GM19238 (cell line): ENCODE data around the gene CHGA.
A peak's percentile ranks its signal among the peaks of the same experiment; 100 is the strongest.

Source experiments
- DNase-seq: peaks from one replicate; pipeline ENCODE4 v3.0.0; 2011; ENCODE audit warnings: low spot score; ENCODE audit not compliant: insufficient read length

CHGA gene

DNA sequence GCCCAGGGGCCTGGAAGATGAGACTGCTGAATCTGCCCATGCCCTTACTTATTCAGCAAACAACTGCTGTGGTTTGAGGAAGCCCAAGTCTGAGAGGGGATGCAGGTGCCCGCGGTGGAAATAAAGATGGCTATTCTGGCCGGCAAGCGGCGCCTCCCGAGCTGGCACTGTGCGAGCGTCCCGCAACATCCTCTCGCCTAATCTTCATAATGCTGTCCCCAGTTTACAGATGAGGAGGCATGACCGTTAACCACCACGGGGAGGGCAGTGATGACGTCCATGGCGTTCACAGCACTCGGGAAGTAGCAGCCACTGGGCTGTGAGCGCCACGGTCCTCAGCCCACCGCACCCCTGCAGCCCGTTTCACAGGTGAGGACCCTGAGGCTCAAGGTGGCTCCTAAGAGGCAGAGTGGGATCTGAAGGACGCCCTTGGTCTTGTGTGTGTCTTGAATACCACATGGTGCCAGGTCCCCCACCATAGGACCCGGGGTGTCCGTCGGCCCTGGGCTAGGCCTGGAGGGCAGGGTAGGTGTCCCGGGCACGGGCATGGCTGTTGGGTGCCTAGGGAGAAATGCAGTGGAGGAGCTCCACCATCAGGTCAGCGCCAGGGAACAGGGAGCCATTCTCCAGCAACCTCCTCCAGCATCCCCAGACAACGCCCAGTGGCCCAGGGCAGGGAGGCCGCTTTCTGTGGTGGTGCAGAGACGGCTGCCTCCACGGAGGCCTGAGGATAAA is 20.2 kb downstream of the CHGA start:
- DNase-seq = no peak

GRCh38 chr14:92943855-92944570 is 21.1 kb downstream of the CHGA start:
- DNase-seq = no peak

DNA sequence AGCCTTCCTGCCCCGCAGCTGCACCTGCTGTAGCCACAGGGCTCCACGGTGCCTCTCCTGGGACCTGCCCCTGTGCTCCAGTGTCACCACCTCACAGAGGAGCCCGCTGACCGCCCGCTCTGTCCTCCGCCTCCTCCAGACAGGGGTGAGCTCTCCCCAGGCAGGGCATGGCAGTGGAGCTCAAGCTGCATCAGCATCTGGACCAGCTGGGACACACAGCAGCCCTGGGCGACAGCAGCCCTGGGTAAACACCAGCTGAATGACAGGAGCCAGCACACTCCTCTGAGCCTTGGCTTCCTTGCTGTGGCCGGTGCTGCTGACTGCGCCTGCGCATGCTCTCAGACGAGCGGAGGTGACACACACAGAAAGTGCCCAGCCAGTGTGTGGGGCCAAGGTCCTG is 22.0 kb downstream of the CHGA start:
- DNase-seq = no peak

GRCh38 chr14:92945544-92945943 is 22.6 kb downstream of the CHGA start:
- no peak for DNase-seq

GRCh38 chr14:92945959-92946846 is 23.3 kb downstream of the CHGA start:
- DNase-seq = no peak

DNA sequence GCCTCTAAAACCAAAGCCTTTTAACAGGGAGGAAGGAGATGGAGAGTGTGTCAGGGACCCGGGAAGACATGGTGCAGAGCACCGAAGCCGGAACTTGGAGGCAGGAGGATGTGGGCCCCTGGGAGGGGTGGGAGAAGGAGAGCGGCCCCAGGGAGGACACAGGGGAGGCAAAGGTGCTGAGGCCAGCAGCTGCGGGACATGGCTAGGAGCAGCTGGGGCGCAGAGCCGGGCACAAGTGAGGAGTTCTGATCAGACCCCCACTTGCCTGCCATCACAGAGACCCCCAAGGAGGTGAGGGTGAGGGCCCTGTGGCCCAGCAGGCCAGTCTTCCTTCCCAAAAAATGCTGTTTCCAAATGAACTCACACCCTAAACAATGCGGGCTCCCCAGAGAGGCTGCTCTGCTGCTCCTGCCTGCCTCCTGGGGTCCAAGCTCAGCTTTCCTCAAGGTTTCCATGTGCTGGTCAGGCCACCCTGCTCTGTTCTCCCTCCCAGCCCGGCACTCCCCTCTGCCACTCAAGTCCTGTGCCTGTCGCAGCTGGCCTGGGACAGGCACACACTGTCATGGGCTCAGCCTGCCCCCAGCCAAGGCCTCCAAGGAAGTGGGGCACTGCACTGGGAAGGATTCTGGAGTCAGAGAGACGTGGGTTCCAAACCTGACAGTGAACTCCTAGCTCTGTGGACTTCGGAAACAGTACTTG is 24.0 kb downstream of the CHGA start:
- DNase-seq = no peak

DNA sequence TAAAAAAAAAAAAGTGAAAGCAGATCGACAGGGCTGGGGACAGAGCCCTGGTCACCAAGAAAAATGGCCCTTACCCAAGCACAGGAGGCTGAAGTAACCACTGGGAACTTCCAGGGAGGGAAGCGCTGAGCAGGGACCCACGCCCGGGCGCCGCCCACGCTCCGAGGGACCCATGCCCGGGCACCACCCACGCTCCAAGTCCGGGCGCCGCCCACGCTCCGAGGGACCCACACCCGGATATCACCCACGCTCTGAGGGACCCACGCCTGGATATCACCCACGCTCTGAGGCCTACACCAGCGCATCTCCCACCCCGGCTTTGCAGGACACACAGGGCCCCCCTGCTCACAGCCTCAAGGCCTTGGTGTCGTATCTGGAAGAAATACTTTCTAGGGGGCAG is 25.7 kb downstream of the CHGA start:
- no peak for DNase-seq

GRCh38 chr14:92949496-92950192 is 26.7 kb downstream of the CHGA start:
- no peak for DNase-seq

GRCh38 chr14:92950193-92950540 is 27.2 kb downstream of the CHGA start:
- DNase-seq = no peak

DNA sequence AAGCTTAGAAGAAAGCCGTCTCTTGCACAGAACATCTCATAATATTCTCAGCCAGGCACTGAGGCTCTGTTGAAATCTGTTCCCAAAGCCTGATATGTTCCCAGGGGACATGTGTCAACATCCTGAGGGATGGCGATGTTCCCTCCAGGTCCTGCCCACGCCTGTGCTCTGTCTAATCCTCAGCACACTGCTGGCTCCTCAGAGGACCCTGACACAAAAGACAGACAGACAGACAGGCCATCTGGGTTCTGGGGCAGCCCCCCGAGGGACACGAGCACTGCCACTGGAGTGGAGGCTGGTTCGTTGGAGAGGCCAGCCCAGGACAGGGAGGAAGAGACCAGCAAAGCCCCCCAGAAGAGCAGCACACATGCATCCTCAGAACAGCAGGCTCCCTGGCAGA is 27.8 kb downstream of the CHGA start:
- no peak for DNase-seq

DNA sequence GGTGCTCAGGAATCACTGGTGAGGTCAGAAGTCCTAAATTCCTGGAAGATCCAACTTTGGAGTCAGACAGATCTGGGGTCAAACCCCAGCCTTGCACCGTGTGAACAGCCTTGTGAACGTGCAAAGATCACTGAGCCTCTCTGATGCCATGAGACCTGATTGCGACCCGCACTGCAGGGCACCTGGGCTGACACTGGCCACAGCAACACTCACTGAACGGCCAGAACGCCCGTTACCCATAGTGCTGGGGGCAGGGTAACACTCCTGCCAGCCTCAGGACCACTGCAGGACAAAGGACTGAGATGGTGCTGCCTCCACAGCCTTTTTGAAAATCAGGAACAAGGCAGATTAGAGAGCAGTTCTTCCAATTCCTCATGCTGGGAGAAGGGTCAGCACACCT is 28.3 kb downstream of the CHGA start:
- DNase-seq = no peak

DNA sequence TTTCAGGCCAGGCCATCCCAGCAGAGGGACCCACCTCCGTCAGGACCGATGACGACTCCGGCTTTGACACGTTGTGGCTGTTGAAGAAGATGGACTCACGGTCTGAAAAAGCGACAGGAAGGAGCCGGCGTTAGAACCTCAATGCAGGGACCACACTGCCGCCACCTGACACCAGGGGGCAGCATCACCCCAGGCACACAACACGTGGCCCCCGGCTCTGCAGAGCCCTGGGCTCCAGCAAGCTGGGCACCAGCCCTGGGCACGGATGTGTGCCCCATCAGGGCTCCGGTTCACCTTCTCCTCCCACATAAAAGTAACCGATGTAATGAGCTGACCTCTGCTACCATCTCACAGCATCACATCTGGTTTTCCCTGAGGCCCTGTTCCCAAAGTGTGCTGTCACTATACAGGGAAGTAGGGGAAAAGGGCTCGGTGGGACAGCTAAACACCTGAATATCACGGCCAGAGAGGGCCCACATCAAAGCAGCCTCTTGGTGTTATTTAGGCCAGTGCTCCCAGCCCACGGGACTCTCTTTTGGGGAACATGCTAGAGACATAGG is 29.0 kb downstream of the CHGA start:
- DNase-seq = peak; percentile 95

- no peak for DNase-seq
Measured at GRCh38 chr14:92952481-92953298, 29.7 kb downstream of the CHGA start.

- no peak for DNase-seq
Measured at GRCh38 chr14:92953526-92953925, 30.6 kb downstream of the CHGA start.

DNA sequence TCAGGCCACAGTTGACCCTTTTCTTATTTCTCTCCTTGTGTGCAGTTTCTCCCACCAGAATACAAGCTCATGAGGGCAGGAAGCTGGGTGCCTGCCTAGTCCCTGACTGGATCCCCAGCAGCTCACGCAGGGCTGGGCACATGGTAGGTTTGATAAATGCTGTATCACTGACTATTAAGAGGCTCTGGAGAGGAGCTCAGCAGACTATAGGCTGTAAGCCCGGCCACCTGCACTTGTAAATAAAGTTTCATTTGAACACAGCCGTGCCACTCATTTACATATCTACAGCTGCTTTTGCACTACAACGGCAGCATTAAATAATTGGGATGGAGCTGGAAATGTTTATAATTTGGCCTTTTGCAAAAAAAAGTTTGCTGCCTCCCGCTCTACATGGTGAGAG is 32.0 kb downstream of the CHGA start:
- no peak for DNase-seq

- no peak for DNase-seq
Measured at GRCh38 chr14:92955381-92955780, 32.4 kb downstream of the CHGA start.

- no peak for DNase-seq
Measured at GRCh38 chr14:92956961-92957360, 34.0 kb downstream of the CHGA start.

DNA sequence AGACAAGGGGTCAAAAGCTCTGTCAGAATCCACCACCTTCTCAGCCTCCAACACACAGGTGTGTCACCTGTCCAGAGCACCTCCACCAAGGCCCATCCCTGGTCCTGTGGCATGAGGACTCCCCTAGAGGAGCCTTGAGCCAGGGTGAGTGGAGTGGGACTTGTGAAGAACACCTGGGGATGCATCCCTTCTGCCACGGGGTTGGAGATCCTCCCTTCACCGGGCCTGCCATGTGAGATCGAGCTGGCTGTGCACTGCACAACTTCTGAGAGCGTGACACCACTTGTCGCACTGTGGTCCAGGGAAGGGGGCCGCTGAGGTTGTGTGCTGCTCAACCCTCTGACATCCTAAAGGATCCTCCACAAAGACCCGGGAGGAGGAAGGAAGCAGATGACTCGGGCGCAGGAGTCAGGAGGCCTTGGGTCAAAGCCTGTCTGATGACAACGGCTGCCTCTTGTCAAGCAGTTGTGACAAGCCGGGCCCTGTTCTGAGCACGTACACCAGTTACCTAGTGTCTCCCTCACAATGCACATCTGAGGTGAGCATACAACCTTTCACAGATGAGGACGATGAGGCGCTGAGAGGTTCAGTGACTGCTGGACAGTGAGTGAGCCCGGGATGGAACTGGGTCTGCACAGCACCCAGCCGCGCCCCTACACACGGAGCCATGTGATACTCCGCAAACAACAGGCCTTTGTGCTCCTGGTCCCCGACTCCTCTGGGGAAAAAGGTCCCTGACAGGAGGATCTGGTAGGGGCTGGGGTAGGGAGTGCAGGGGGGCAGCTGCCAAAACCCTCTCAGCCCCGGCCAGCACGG is 35.6 kb downstream of the CHGA start:
- no peak for DNase-seq

DNA sequence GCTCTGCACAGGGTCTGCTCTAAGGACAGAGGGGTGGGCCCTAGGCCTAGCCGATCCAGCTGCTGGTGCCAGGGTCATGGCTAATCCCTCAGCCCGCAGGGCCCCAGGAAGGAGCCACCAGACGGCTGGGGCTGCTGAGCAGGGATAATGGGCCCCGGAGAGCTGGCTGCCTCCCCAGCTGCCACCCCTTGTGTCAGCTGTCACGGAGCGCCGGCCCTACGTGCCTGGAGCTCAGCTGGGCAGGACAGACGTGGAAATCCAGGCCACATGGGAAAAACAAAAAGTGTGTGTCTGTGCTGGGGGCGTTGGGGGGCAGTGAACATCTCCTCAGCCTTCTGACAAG is 36.2 kb downstream of the CHGA start:
- DNase-seq = no peak
